H1 (cell line): ENCODE data around the gene NME7. TPM values are rescaled to one million over a fixed set of nuclear protein-coding genes. Genes with fewer than 3 reads are reported as not detected.

ENCODE experiments used
- CTCF ChIA-PET: fragments of 300-600 bp; sonication (Branson Sonifier 250); formaldehyde crosslinking; loops from one replicate; lab custom pipeline; 2021; ENCODE audit not compliant: partially characterized antibody; lab: Charles Lee
- POLR2A ChIA-PET: fragments of 300-600 bp; sonication (Branson Sonifier 250); formaldehyde crosslinking; loops from one replicate; lab custom pipeline; 2021; ENCODE audit warnings: inconsistent platforms; ENCODE audit not compliant: partially characterized antibody; lab: Charles Lee
- DNase-seq, 2 experiments: peaks; one replicate each; pipeline versions ENCODE4 v3.0.0 to v3.0.0-alpha.2; 2010 to 2022; ENCODE audit warnings: low spot score in 2 of 2, low read depth in 1 of 2, mixed read lengths in 1 of 2
- FAIRE-seq: peaks from 2 replicates; lab custom pipeline; 2011; peaks lifted over from hg19 to GRCh38; lab: Jason Lieb, UNC
- H2AFZ ChIP-seq: 2 replicates; pipeline ENCODE4 v1.8.1; 2012; ENCODE audit warnings: low read length, inconsistent platforms
- H2AK5ac ChIP-seq: 2 replicates; pipeline ENCODE4 v1.6.1; 2013; ENCODE audit warnings: low read depth, low read length
- H2BK120ac ChIP-seq: replicated peaks from 2 replicates; pipeline ENCODE3; 2013; ENCODE audit warnings: low read depth, low read length, inconsistent platforms
- H2BK12ac ChIP-seq: 2 replicates; pipeline ENCODE4 v1.6.1; 2013; ENCODE audit warnings: low read depth, low read length
- H2BK15ac ChIP-seq: 2 replicates; pipeline ENCODE4 v1.6.1; 2013; ENCODE audit warnings: low read length
- H2BK20ac ChIP-seq: 2 replicates; pipeline ENCODE4 v1.6.1; 2013; ENCODE audit warnings: low read length
- H2BK5ac ChIP-seq: 2 replicates; pipeline ENCODE4 v1.6.1; 2013; ENCODE audit warnings: low read depth, low read length
- H3K14ac ChIP-seq: 2 replicates; pipeline ENCODE4 v1.6.1; 2013; ENCODE audit warnings: inconsistent platforms; ENCODE audit not compliant: insufficient read length
- H3K18ac ChIP-seq: 2 replicates; pipeline ENCODE4 v1.6.1; 2013; ENCODE audit warnings: low read length; ENCODE audit errors: extremely low read depth
- H3K23ac ChIP-seq: 2 replicates; pipeline ENCODE4 v1.6.1; 2013; ENCODE audit warnings: inconsistent platforms; ENCODE audit not compliant: insufficient read length
- H3K23me2 ChIP-seq: 2 replicates; pipeline ENCODE4 v1.6.1; 2013; ENCODE audit warnings: low read depth, low read length
- H3K27ac ChIP-seq: 2 replicates; pipeline ENCODE4 v1.6.1; 2011; ENCODE audit warnings: low read depth, low read length, inconsistent platforms
- H3K27me3 ChIP-seq, 4 experiments: replicated peaks in 1 of 4; 1 replicate in 1 of 4; 2 replicates in 3 of 4; pipeline versions ENCODE4 v1.6.1 to v1.8.1; 2011 to 2013; ENCODE audit warnings: low read length in 3 of 4, mild to moderate bottlenecking in 3 of 4, inconsistent platforms in 2 of 4, mixed read lengths in 2 of 4, moderate library complexity in 1 of 4; ENCODE audit not compliant: control insufficient read depth in 3 of 4, insufficient read depth in 3 of 4; ENCODE audit errors: extremely low read depth in 1 of 4
- H3K36me3 ChIP-seq, 4 experiments: 2 replicates each; pipeline versions ENCODE4 v1.6.1 to v1.8.1; 2011 to 2013; ENCODE audit warnings: mild to moderate bottlenecking in 4 of 4, low read length in 3 of 4, moderate library complexity in 2 of 4, control low read depth in 1 of 4, inconsistent platforms in 1 of 4; ENCODE audit not compliant: insufficient read depth in 4 of 4, control insufficient read depth in 2 of 4
- H3K4ac ChIP-seq: replicated peaks from 2 replicates; pipeline ENCODE3; 2013; ENCODE audit warnings: low read length, low read depth, mixed read lengths, inconsistent platforms; ENCODE audit not compliant: insufficient read length
- H3K4me1 ChIP-seq, 4 experiments: replicated peaks in 1 of 4; 1 replicate in 1 of 4; 2 replicates in 3 of 4; pipeline versions ENCODE4 v1.6.1 to v1.8.1; 2011 to 2013; ENCODE audit warnings: low read length in 3 of 4, inconsistent platforms in 2 of 4, mixed read lengths in 1 of 4; ENCODE audit not compliant: insufficient read depth in 4 of 4, control insufficient read depth in 3 of 4
- H3K4me2 ChIP-seq, 2 experiments: 2 replicates each; pipeline versions ENCODE4 v1.6.1 to v1.8.1; 2011 to 2013; ENCODE audit warnings: low read depth in 2 of 2, low read length in 2 of 2, control low read depth in 1 of 2, inconsistent platforms in 1 of 2, mild to moderate bottlenecking in 1 of 2; ENCODE audit not compliant: insufficient read depth in 1 of 2
- H3K4me3 ChIP-seq, 4 experiments: fragments of 200-600, 300-600 bp in 1 of 4; sonication (generic), shearing (Covaris generic), sonication (Bioruptor Twin) in 1 of 4; 2 replicates each; pipeline versions ENCODE4 v1.5.1 to v1.8.1; 2011 to 2016; ENCODE audit warnings: low read length in 4 of 4, low read depth in 3 of 4, control low read depth in 2 of 4, inconsistent platforms in 2 of 4, mild to moderate bottlenecking in 2 of 4, mixed read lengths in 1 of 4, moderate library complexity in 1 of 4; ENCODE audit not compliant: insufficient read depth in 2 of 4; ENCODE audit errors: extremely low read depth in 1 of 4
- H3K56ac ChIP-seq: replicated peaks from 2 replicates; pipeline ENCODE3; 2013; ENCODE audit warnings: low read depth, mild to moderate bottlenecking, mixed read lengths, low read length, inconsistent platforms; ENCODE audit not compliant: insufficient read length
- H3K79me1 ChIP-seq: 2 replicates; pipeline ENCODE4 v1.6.1; 2013; ENCODE audit warnings: low read depth, low read length, control low read depth
- H3K79me2 ChIP-seq, 2 experiments: 2 replicates each; pipeline versions ENCODE4 v1.6.1 to v1.8.1; 2012 to 2013; ENCODE audit warnings: low read length in 2 of 2, mild to moderate bottlenecking in 2 of 2, inconsistent platforms in 1 of 2; ENCODE audit not compliant: insufficient read depth in 2 of 2, control insufficient read depth in 1 of 2
- H3K9ac ChIP-seq, 4 experiments: replicated peaks in 1 of 4; 1 replicate in 1 of 4; 2 replicates in 3 of 4; pipeline versions ENCODE4 v1.6.1 to v1.8.1; 2011 to 2013; ENCODE audit warnings: low read depth in 3 of 4, low read length in 3 of 4, control low read depth in 2 of 4, mild to moderate bottlenecking in 2 of 4, moderate library complexity in 2 of 4, inconsistent platforms in 1 of 4; ENCODE audit errors: extremely low read depth in 1 of 4
- H3K9me3 ChIP-seq, 2 experiments: 2 replicates each; pipeline versions ENCODE4 v1.6.1 to v1.8.1; 2012 to 2013; ENCODE audit warnings: mild to moderate bottlenecking in 2 of 2, moderate library complexity in 2 of 2, control low read depth in 1 of 2, inconsistent platforms in 1 of 2, low read depth in 1 of 2, low read length in 1 of 2, mixed read lengths in 1 of 2; ENCODE audit not compliant: insufficient read depth in 2 of 2
- H4K20me1 ChIP-seq, 2 experiments: replicated peaks in 1 of 2; 2 replicates each; pipeline versions ENCODE3 to v1.8.1; 2011 to 2013; ENCODE audit warnings: inconsistent platforms in 2 of 2, low read length in 2 of 2, mild to moderate bottlenecking in 1 of 2; ENCODE audit not compliant: insufficient read depth in 2 of 2, control insufficient read depth in 1 of 2
- H4K5ac ChIP-seq: 2 replicates; pipeline ENCODE4 v1.6.1; 2013; ENCODE audit warnings: low read length, low read depth, mixed read lengths, inconsistent platforms; ENCODE audit not compliant: insufficient read length
- H4K8ac ChIP-seq: 2 replicates; pipeline ENCODE4 v1.8.0; 2013; ENCODE audit warnings: mild to moderate bottlenecking, moderate library complexity, low read length, inconsistent platforms; ENCODE audit not compliant: insufficient read depth; ENCODE audit errors: extremely low read depth
- H4K91ac ChIP-seq: replicated peaks from 2 replicates; pipeline ENCODE3; 2013; ENCODE audit warnings: low read length, mixed read lengths, inconsistent platforms; ENCODE audit not compliant: insufficient read length
- GTF2F1 ChIP-seq: IDR thresholded peaks from 2 replicates; pipeline ENCODE4 v1.6.1; 2012; ENCODE audit warnings: low read depth, low read length, improper control_type of control experiment, borderline replicate concordance
- POLR2AphosphoS5 ChIP-seq: IDR thresholded peaks from 2 replicates; pipeline ENCODE4 v1.6.1; 2011; ENCODE audit warnings: low read depth, low read length
- RBBP5 ChIP-seq: IDR thresholded peaks from 2 replicates; pipeline ENCODE4 v1.7.1; 2012; ENCODE audit warnings: low read depth, mild to moderate bottlenecking, inconsistent platforms, low read length, moderate library complexity, borderline replicate concordance
- WGBS, 2 experiments: shearing (Covaris generic) in 1 of 2; methylation state at CpG; one replicate each; pipeline versions ENCODE4 v1.1.6 to v1.1.7; 2013 to 2015; ENCODE audit warnings: low lambda C conversion rate in 2 of 2, mixed read lengths in 2 of 2, inconsistent platforms in 1 of 2, low coverage in 1 of 2, missing lambda C conversion rate in 1 of 2; ENCODE audit not compliant: insufficient replicate concordance in 2 of 2, insufficient coverage in 1 of 2, insufficient read length in 1 of 2; ENCODE audit errors: extremely low coverage in 1 of 2, missing lambda C conversion rate in 1 of 2; 5-methylcytosine and 5-hydroxymethylcytosine counted together
- polyA plus RNA-seq, 7 experiments: library from polyadenylated mRNA; depleted of rRNA in 3 of 7; stranded (reverse) in 5 of 7; unstranded in 2 of 7; fragments of >200 nt in 5 of 7; fragments of 200-250 nt in 2 of 7; gene quantifications; 1 replicate in 5 of 7; 2 replicates in 1 of 7; 4 replicates in 1 of 7; pipeline versions ENCODE4 v1.2.1 to v1.2.3, GENCODE V29; 2011 to 2013; ENCODE audit warnings: missing spikeins in 2 of 7, mixed read lengths in 2 of 7
- total RNA-seq: library from RNA; stranded (reverse); fragmentation: NEBNext Ultra II Directional; extraction: Animal tissue kit (Norgen Biotek cat#: 25700); gene quantifications from 2 replicates; pipeline ENCODE4 v1.2.1, GENCODE V29; 2021
- TF ChIP-seq, protein P1 (sequence below): IDR thresholded peaks from 2 replicates; pipeline ENCODE4 v1.6.1; 2012; ENCODE audit warnings: inconsistent platforms

NME7 gene
- total and polyA plus RNA-seq, 2 of the 8 experiments (the other 6 are each of a cell fraction or from before 2014, with no cell fraction given): 11.6 to 28.5 TPM

DNA sequence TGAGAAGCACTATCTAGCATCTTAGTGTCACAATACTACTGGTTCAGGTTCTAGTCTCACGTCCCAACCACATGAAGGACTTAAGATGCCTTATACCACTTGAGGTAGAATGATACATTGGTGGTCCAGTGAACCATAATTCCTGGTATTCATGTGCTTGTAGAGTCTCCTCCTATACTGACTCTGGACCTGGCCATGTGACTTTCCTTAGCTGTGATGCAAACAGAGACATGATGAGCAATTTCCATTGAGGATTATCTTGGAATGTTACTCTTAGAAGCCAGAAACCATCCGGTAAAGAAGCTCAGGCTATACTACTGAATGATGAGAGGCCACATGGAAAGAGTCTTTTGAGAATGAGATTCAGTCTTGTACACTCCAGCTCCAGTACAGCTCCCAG is 105.7 kb downstream of the NME7 start:
- no peak overlapping the region for H3K4me3 ChIP-seq
- H2BK120ac ChIP-seq: no peak overlapping the region
- H3K27ac ChIP-seq: no peak overlapping the region
- no peak overlapping the region for H2AFZ ChIP-seq
- CTCF ChIA-PET: no interaction called here
- H3K14ac ChIP-seq: no peak overlapping the region
- no peak overlapping the region for H2BK5ac ChIP-seq
- H3K9me3 ChIP-seq: peaks cover 0 to 6% of the 10 kb centered on the region in 2 experiments; a peak in 1 of 4 replicates
- H4K5ac ChIP-seq: no peak overlapping the region
- DNase-seq (no peak), FAIRE-seq (no peak)
- no peak overlapping the region for H3K9ac ChIP-seq
- H3K4me2 ChIP-seq: no peak overlapping the region
- POLR2A ChIA-PET: no interaction called here
- no peak overlapping the region for H2BK20ac ChIP-seq
- H3K36me3 ChIP-seq: 0 out of 8 replicates have a peak, but pooled peaks cover 0 to 3% (median 0%) of the 10 kb centered on the region in 4 experiments
- H3K23me2 ChIP-seq: no peaks in the 10 kb centered on the region
- WGBS, 2 experiments: 96% methylated on average over 2 of the region's 2 CpGs; no CpG with 5 or more reads in 1 of the 2 experiments
- no peaks in the 10 kb centered on the region for H3K27me3 ChIP-seq
- H4K91ac ChIP-seq: no peak overlapping the region
- H3K4me1 ChIP-seq: no peaks in the 10 kb centered on the region
- no peak overlapping the region for H2BK12ac ChIP-seq
- TF ChIP-seq, protein P1, sequence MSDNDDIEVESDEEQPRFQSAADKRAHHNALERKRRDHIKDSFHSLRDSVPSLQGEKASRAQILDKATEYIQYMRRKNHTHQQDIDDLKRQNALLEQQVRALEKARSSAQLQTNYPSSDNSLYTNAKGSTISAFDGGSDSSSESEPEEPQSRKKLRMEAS: no peak
- no peak for TF ChIP-seq GTF2F1
- no peak for TF ChIP-seq RBBP5
- TF ChIP-seq POLR2AphosphoS5: no peak
- no peaks in the 10 kb centered on the region for H3K79me1 ChIP-seq
- H4K20me1 ChIP-seq: no peaks in the 10 kb centered on the region
- no peak overlapping the region for H3K23ac ChIP-seq
- no peak overlapping the region for H4K8ac ChIP-seq
- no peak overlapping the region for H2AK5ac ChIP-seq
- H3K79me2 ChIP-seq: no peaks in the 10 kb centered on the region
- no peak overlapping the region for H3K4ac ChIP-seq
- no peak overlapping the region for H3K18ac ChIP-seq
- H2BK15ac ChIP-seq: no peak overlapping the region
- H3K56ac ChIP-seq: no peak overlapping the region
